ENCODE data around the gene MACROD1. TPM values are rescaled to one million over a fixed set of nuclear protein-coding genes. Genes with fewer than 3 reads are reported as not detected.

The MACROD1 gene
- total RNA-seq, 1 donor from 2014 or later: 20.2 TPM

GRCh38 chr11:64032050-64032449 lies 133.9 kb downstream of the MACROD1 start:
- intact Hi-C loops (cut with micrococcal nuclease): no loop called here
- H3K36me3 Mint-ChIP-seq (ENCODE audit: low read depth): no peaks in the 10 kb centered on the region

DNA sequence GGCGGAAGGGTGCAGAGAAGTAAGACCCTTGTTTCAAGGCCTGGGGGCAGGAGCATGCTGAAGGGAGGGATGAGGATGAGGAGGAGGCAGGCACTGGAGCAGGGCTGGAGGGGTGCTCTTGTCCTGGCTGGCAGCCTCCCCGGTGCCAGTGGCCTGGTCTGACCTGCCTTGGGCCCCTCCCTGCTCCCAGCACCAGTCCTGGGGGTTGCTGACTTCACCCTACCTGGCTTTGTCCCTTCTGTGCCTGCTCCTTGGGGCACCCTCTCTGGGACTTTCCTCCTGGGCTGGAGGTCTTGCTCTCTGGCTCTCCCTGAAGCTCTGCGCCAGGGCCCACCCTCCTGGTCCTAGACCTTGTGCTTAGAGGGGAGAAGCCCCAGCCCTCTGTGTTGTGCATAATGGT lies 134.9 kb downstream of the MACROD1 start:
- no peaks in the 10 kb centered on the region for H3K4me1 Mint-ChIP-seq (ENCODE audit: low read depth)
- no peak overlapping the region for H3K27ac Mint-ChIP-seq
- no peak overlapping the region for H3K4me3 Mint-ChIP-seq
- intact Hi-C loops (cut with micrococcal nuclease): no loop called here
- H3K27me3 Mint-ChIP-seq (ENCODE audit: insufficient read depth): peaks cover 25% of the 10 kb centered on the region
- H3K9me3 Mint-ChIP-seq: no peaks in the 10 kb centered on the region
- H3K36me3 Mint-ChIP-seq (ENCODE audit: low read depth): no peaks in the 10 kb centered on the region
- DNase-seq (ENCODE audit: low spot score): no peak

More at GRCh38 chr11:64032050-64032449, 133.9 kb downstream of the MACROD1 start:
- no peak for DNase-seq (ENCODE audit: low spot score)
- Mint-ChIP-seq H3K27ac (no peak overlapping the region), H3K27me3 (ENCODE audit: insufficient read depth) (peaks cover 25% of the 10 kb centered on the region), H3K9me3 (no peaks in the 10 kb centered on the region), H3K4me1 (ENCODE audit: low read depth) (no peaks in the 10 kb centered on the region), H3K4me3 (no peak overlapping the region)

GRCh38 chr11:64029773-64030172 lies 136.1 kb downstream of the MACROD1 start:
- Mint-ChIP-seq H3K27ac (no peak overlapping the region), H3K9me3 (no peaks in the 10 kb centered on the region), H3K27me3 (ENCODE audit: insufficient read depth) (peaks cover 19% of the 10 kb centered on the region), H3K4me1 (ENCODE audit: low read depth) (no peaks in the 10 kb centered on the region), H3K36me3 (ENCODE audit: low read depth) (no peaks in the 10 kb centered on the region), H3K4me3 (no peak overlapping the region)
- no peak for DNase-seq (ENCODE audit: low spot score)
- intact Hi-C loops (cut with micrococcal nuclease): no loop called here

- intact Hi-C loops (cut with micrococcal nuclease): no loop called here
- no peaks in the 10 kb centered on the region for H3K9me3 Mint-ChIP-seq
- H3K4me1 Mint-ChIP-seq (ENCODE audit: low read depth): no peaks in the 10 kb centered on the region
- no peak for DNase-seq (ENCODE audit: low spot score)
- H3K27me3 Mint-ChIP-seq (ENCODE audit: insufficient read depth): peaks cover 10% of the 10 kb centered on the region
- no peak overlapping the region for H3K27ac Mint-ChIP-seq
- no peaks in the 10 kb centered on the region for H3K36me3 Mint-ChIP-seq (ENCODE audit: low read depth)
- H3K4me3 Mint-ChIP-seq: no peak overlapping the region
These were observed 137.4 kb downstream of the MACROD1 start for GRCh38 chr11:64028398-64029115.

DNA sequence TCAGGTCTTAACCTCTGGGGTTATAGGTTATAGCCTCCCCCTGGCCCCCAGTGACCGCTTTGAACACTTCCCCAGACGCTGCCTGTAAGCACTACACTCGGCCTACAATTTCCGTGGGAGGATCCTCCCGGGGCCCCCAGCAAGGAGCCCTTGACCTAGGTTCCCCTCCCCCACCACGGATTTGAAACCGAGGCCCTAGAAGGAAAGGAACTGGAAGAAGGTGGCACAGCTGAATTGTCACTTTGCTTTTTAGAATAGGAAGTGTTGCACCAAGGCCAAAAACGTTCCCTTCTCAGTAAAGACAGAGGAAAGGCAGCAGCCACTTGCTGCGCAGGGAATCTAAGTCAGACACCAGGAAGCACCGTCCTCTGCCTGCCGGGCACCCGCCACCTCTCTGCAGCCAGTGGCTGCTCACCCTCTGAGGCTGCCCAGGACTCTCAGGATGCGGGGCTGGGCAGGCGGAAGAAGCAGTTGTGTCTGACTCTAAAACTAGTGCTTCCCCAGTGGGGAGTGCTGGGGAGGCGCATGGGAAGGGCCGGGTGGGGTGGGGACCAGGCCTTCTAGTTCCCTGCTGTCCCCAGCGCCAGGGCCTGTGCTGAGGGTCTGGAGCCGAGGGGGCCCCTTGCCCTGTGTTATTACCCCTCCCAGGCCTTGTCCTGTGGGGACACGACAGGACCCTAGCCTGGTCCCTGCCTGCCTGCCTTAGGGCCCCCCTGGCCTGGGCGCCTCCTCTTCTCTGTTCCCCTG lies 138.1 kb downstream of the MACROD1 start:
- Mint-ChIP-seq H3K27me3 (ENCODE audit: insufficient read depth) (peaks cover 8% of the 10 kb centered on the region), H3K4me1 (ENCODE audit: low read depth) (no peaks in the 10 kb centered on the region), H3K36me3 (ENCODE audit: low read depth) (no peaks in the 10 kb centered on the region), H3K4me3 (no peak overlapping the region), H3K9me3 (no peaks in the 10 kb centered on the region), H3K27ac (no peak overlapping the region)
- DNase-seq (ENCODE audit: low spot score): no peak
- intact Hi-C loops (cut with micrococcal nuclease): no loop called here

GRCh38 chr11:64026575-64027205 lies 139.2 kb downstream of the MACROD1 start:
- no peaks in the 10 kb centered on the region for H3K36me3 Mint-ChIP-seq (ENCODE audit: low read depth)
- peaks cover 8% of the 10 kb centered on the region for H3K27me3 Mint-ChIP-seq (ENCODE audit: insufficient read depth)
- H3K27ac Mint-ChIP-seq: no peak overlapping the region
- no peaks in the 10 kb centered on the region for H3K4me1 Mint-ChIP-seq (ENCODE audit: low read depth)
- intact Hi-C loops (cut with micrococcal nuclease): no loop called here
- no peaks in the 10 kb centered on the region for H3K9me3 Mint-ChIP-seq
- no peak overlapping the region for H3K4me3 Mint-ChIP-seq
- no peak for DNase-seq (ENCODE audit: low spot score)

GRCh38 chr11:64025205-64025604 lies 140.7 kb downstream of the MACROD1 start:
- Mint-ChIP-seq H3K9me3 (no peaks in the 10 kb centered on the region), H3K36me3 (ENCODE audit: low read depth) (no peaks in the 10 kb centered on the region), H3K27me3 (ENCODE audit: insufficient read depth) (peaks cover 8% of the 10 kb centered on the region), H3K27ac (no peak overlapping the region), H3K4me3 (no peak overlapping the region), H3K4me1 (ENCODE audit: low read depth) (no peaks in the 10 kb centered on the region)
- intact Hi-C loops (cut with micrococcal nuclease): no loop called here
- DNase-seq (ENCODE audit: low spot score): no peak

- Mint-ChIP-seq H3K27me3 (ENCODE audit: insufficient read depth) (peaks cover 8% of the 10 kb centered on the region), H3K4me1 (ENCODE audit: low read depth) (no peaks in the 10 kb centered on the region), H3K9me3 (no peaks in the 10 kb centered on the region), H3K36me3 (ENCODE audit: low read depth) (no peaks in the 10 kb centered on the region), H3K4me3 (no peak overlapping the region), H3K27ac (no peak overlapping the region)
- intact Hi-C loops (cut with micrococcal nuclease): no loop called here
- no peak for DNase-seq (ENCODE audit: low spot score)
These were observed 141.9 kb downstream of the MACROD1 start for GRCh38 chr11:64023712-64024710.

DNA sequence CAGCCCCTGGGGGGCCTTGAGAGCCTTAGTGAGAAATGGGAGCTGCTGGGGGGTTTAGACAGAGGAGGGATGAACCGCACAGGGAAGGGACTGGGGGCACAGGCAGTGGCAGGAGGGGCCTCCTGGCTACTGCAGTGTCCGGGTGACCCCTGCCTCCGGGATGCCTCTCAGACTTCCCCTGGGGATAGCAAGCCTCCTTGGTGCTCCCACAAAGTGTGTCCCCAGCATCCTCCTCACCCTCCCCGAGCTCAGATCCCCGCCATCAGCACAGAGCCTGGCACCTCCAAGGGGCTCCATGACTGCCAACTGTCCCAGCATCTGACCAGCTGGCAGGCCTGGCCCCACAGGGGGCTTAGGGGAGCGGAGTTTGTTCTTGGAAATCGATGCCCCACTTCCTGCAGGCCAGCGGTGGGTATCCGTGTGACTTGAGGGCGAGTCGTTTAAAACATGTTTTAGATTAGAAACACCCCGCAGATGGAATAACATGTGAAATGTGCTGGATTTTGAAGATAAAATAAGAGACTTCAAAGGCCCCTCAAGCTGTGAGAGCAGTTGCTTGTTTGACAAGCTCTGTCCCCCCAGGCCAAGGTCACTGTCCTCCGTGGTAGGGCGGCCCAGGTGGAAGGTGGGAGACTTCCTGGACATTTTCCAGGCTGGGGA lies 143.7 kb downstream of the MACROD1 start:
- no peaks in the 10 kb centered on the region for H3K9me3 Mint-ChIP-seq
- no peak overlapping the region for H3K27ac Mint-ChIP-seq
- H3K27me3 Mint-ChIP-seq (ENCODE audit: insufficient read depth): peaks cover 2% of the 10 kb centered on the region
- no peaks in the 10 kb centered on the region for H3K36me3 Mint-ChIP-seq (ENCODE audit: low read depth)
- no peak for DNase-seq (ENCODE audit: low spot score)
- no peak overlapping the region for H3K4me3 Mint-ChIP-seq
- H3K4me1 Mint-ChIP-seq (ENCODE audit: low read depth): no peaks in the 10 kb centered on the region
- intact Hi-C loops (cut with micrococcal nuclease): no loop called here

GRCh38 chr11:64021757-64022093 lies 144.2 kb downstream of the MACROD1 start:
- Mint-ChIP-seq H3K27ac (no peak overlapping the region), H3K27me3 (ENCODE audit: insufficient read depth) (no peaks in the 10 kb centered on the region), H3K9me3 (no peaks in the 10 kb centered on the region), H3K36me3 (ENCODE audit: low read depth) (no peaks in the 10 kb centered on the region), H3K4me3 (no peak overlapping the region), H3K4me1 (ENCODE audit: low read depth) (no peaks in the 10 kb centered on the region)
- intact Hi-C loops (cut with micrococcal nuclease): no loop called here
- DNase-seq (ENCODE audit: low spot score): no peak

DNA sequence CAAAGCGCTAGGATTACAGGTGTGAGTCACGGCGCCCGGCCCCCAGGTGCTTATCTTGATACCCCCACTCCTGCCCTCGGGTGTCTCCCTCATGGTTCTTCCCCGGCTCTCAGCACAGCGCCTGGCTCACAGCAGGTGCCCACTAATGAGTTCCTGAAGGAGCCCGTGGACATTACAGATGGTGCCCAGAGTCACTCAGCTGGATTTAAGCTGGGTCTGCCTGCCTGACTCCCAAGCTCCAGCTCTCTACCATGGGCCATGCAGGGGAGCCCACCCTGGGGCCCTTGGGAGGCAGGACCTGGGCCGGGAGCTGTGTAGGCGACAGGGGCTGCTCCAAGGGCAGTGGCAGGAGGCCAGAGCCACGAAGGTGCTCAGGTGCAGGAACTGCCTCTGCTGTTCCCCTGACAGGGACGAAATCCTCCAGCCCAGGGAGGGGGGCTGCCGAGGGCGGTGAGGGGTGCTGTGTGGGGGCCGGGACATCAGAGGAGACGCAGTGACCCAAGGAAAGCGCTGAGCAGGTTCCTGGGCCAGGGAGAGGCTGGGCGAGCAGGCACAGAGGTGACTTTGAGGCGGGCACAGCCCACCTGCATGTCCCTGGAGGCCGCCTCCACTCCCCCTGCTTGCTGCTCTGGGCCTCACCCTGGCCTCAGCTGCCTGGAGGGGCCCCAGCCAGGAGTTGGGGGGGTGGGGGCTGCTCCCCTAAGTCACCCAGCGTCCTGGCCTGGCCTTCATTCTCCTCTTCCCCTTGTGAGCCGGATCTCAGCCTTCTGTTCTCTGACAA lies 144.7 kb downstream of the MACROD1 start:
- H3K27ac Mint-ChIP-seq: no peak overlapping the region
- no peaks in the 10 kb centered on the region for H3K4me1 Mint-ChIP-seq (ENCODE audit: low read depth)
- intact Hi-C loops (cut with micrococcal nuclease): no loop called here
- H3K4me3 Mint-ChIP-seq: no peak overlapping the region
- DNase-seq (ENCODE audit: low spot score): no peak
- H3K36me3 Mint-ChIP-seq (ENCODE audit: low read depth): no peaks in the 10 kb centered on the region
- no peaks in the 10 kb centered on the region for H3K9me3 Mint-ChIP-seq
- no peaks in the 10 kb centered on the region for H3K27me3 Mint-ChIP-seq (ENCODE audit: insufficient read depth)

Data from activated T-helper 1 cell treated with anti-CD3 and anti-CD28 coated beads, Interleukin-12 subunit alpha, Interleukin-12 subunit beta, Interleukin-2, Interleukin-4 antibody, amounts not matched to agents 30 ng/mL and 10 ng/mL and 1 ng/mL, durations not matched to agents 14 hours and 24 hours and 36 hours (primary cell).